Kidney glomerular epithelial cell (primary cell): ENCODE measurements around the gene FOXM1.

ENCODE experiments used
- DNase-seq: peaks from one replicate; lab custom pipeline; 2025; lab: John Stamatoyannopoulos, UW

FOXM1 gene

GRCh38 chr12:2877047-2877952 is at the start of gene FOXM1, which contains the start of gene RHNO1:
Gene FOXM1 (minus strand): TSS chr12:2877174. CDS start chr12:2874478, 2,696 bp downstream.
Gene RHNO1 (plus strand): TSS chr12:2877223. CDS start chr12:2885367, 8,144 bp downstream.
- peak; percentile 73 for DNase-seq

GRCh38 chr12:2925322-2925995 is 48.5 kb upstream of the FOXM1 start:
- DNase-seq = peak; percentile 12

- DNase-seq = no peak
These were observed 47.0 kb upstream of the FOXM1 start for GRCh38 chr12:2924019-2924418.

GRCh38 chr12:2923057-2923456 is 46.1 kb upstream of the FOXM1 start:
- no peak for DNase-seq

GRCh38 chr12:2922329-2922728 is 45.4 kb upstream of the FOXM1 start:
- no peak for DNase-seq

GRCh38 chr12:2919249-2919648 is 42.3 kb upstream of the FOXM1 start:
- no peak for DNase-seq

GRCh38 chr12:2912216-2912575 is 35.2 kb upstream of the FOXM1 start:
- no peak for DNase-seq

GRCh38 chr12:2904260-2904659 is 27.3 kb upstream of the FOXM1 start:
- DNase-seq = peak; percentile 61

GRCh38 chr12:2902272-2902880 is 25.4 kb upstream of the FOXM1 start:
- DNase-seq = no peak

- no peak for DNase-seq
These were observed 23.7 kb upstream of the FOXM1 start for GRCh38 chr12:2900642-2901041.

- no peak for DNase-seq
These were observed 20.4 kb upstream of the FOXM1 start for GRCh38 chr12:2897418-2897817.

GRCh38 chr12:2895511-2895910 is 18.5 kb upstream of the FOXM1 start:
- DNase-seq = no peak

- no peak for DNase-seq
These were observed 18.1 kb upstream of the FOXM1 start for GRCh38 chr12:2895051-2895451.

- peak; percentile 15 for DNase-seq
These were observed 16.0 kb upstream of the FOXM1 start for GRCh38 chr12:2893007-2893406.

GRCh38 chr12:2892246-2892645 is 15.3 kb upstream of the FOXM1 start:
- DNase-seq = no peak

- peak; percentile 23 for DNase-seq
These were observed 14.5 kb upstream of the FOXM1 start for GRCh38 chr12:2891240-2892053.

GRCh38 chr12:2890388-2891239 is 13.6 kb upstream of the FOXM1 start, which contains the start of gene TULP3:
Gene TULP3 (plus strand): TSS chr12:2890891. CDS start chr12:2890948, 57 bp downstream.
- DNase-seq = peak; percentile 95

- DNase-seq = no peak
These were observed 13.0 kb upstream of the FOXM1 start for GRCh38 chr12:2890001-2890387.

- no peak for DNase-seq
These were observed 9.9 kb upstream of the FOXM1 start for GRCh38 chr12:2886768-2887450.

GRCh38 chr12:2884810-2885209 is 7.8 kb upstream of the FOXM1 start:
- peak; percentile 13 for DNase-seq
